Gastrocnemius medialis (tissue), 4 donors: ENCODE data around the gene NELL2. TPM values are rescaled to one million over a fixed set of nuclear protein-coding genes. Genes with fewer than 3 reads are reported as not detected.

Experiments
- ATAC-seq, 2 donors: fragments of 150-250 bp; one replicate each; pipeline ENCODE4 v1.9.1; 2016
- DNase-seq, 2 donors: peaks; one replicate each; pipeline ENCODE4 v3.0.0-alpha.2; 2019
- H3K27ac ChIP-seq, 4 donors: fragments of 200-600 bp; sonication (generic); 1 replicate in 1 of 4; 2 replicates in 3 of 4; pipeline ENCODE4 v1.5.1; 2016 to 2018; ENCODE audit warnings: mild to moderate bottlenecking in 2 of 4, moderate library complexity in 1 of 4
- H3K27me3 ChIP-seq, 3 donors: fragments of 200-600 bp; sonication (generic) in 2 of 3; 1 replicate in 1 of 3; 2 replicates in 2 of 3; pipeline versions ENCODE4 v1.5.1 to v1.6.0; 2016 to 2019; ENCODE audit warnings: mild to moderate bottlenecking in 1 of 3, moderate library complexity in 1 of 3
- H3K36me3 ChIP-seq, 2 donors: fragments of 200-600 bp; sonication (generic) in 1 of 2; one replicate each; pipeline ENCODE4 v1.5.1; 2017 to 2018
- H3K4me1 ChIP-seq, 2 donors: fragments of 200-600 bp; sonication (generic) in 1 of 2; one replicate each; pipeline ENCODE4 v1.5.1; 2016 to 2017; ENCODE audit warnings: mild to moderate bottlenecking in 2 of 2
- H3K4me3 ChIP-seq, 4 donors: fragments of 200-600 bp; sonication (generic) in 3 of 4; 1 replicate in 1 of 4; 2 replicates in 3 of 4; pipeline ENCODE4 v1.5.1; 2016 to 2019; ENCODE audit warnings: mild to moderate bottlenecking in 2 of 4
- H3K9me3 ChIP-seq, 3 donors: fragments of 200-600 bp; sonication (generic) in 2 of 3; 1 replicate in 1 of 3; 2 replicates in 2 of 3; pipeline ENCODE4 v1.5.1; 2016 to 2019
- POLR2A ChIP-seq, 2 donors: fragments of 450-650 bp; IDR thresholded peaks; one replicate each; pipeline ENCODE4 v1.6.1; 2017; ENCODE audit warnings: antibody characterized with exemption in 2 of 2, mild to moderate bottlenecking in 2 of 2, moderate library complexity in 2 of 2
- in situ Hi-C, 4 donors: fragments of 200-750 bp; cut with MboI; loops; one replicate each; pipeline versions ENCODE4 v1.15.0 to v1.8.0; 2017; ENCODE audit warnings: low sequenced_read_pairs in 4 of 4
- intact Hi-C: fragments of 100-400 bp; cut with DNase I; formaldehyde crosslinking; loops from one replicate; pipeline ENCODE4 v1.15.1; 2023; ENCODE audit warnings: low total_unique reads
- total RNA-seq, 4 donors: library from RNA; depleted of rRNA; stranded (reverse); fragments of >200 nt; gene quantifications; one replicate each; pipeline versions ENCODE4 v1.1.0 to v1.2.3, GENCODE V29; 2016
- TF ChIP-seq, protein P1 (sequence below), 5 experiments: fragments of 450-650 bp in 3 of 5; fragments of 200-600 bp in 2 of 5; sonication (generic) in 2 of 5; IDR thresholded peaks in 4 of 5; conservative IDR thresholded peaks in 1 of 5; 1 replicate in 4 of 5; 2 replicates in 1 of 5; pipeline ENCODE4 v1.5.1; 2016 to 2019; ENCODE audit warnings: antibody characterized with exemption in 5 of 5, mild to moderate bottlenecking in 3 of 5, moderate library complexity in 3 of 5

Gene NELL2
- total RNA-seq, 4 donors from 2014 or later: 0.58 to 0.82 TPM; not detected in 2

DNA sequence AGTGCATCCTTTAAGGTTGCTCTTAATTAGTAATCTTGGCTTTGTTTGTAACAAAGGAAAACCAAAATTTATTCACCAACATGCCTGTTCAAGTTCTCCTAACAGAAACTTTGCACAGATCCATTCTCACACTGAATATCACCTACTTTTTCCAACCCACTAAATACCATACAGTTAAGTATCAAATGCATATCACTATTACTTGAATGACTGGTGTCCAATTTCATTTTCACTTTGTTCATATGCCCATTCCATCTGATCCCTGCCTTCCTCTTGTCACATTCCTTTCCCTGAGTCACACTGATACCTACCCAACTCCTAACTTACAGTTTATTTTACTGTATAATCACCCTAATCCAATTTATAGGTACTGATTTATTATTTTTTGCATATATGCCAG lies 286.4 kb downstream of the NELL2 start:
- ATAC-seq: no peak
- H3K27me3 ChIP-seq: no peaks in the 10 kb centered on the region
- no peaks in the 10 kb centered on the region for H3K9me3 ChIP-seq
- intact Hi-C loops (no loop called here), in situ Hi-C loops (no loop called here)
- DNase-seq: no peak
- no peaks in the 10 kb centered on the region for H3K4me1 ChIP-seq
- TF ChIP-seq, protein P1, sequence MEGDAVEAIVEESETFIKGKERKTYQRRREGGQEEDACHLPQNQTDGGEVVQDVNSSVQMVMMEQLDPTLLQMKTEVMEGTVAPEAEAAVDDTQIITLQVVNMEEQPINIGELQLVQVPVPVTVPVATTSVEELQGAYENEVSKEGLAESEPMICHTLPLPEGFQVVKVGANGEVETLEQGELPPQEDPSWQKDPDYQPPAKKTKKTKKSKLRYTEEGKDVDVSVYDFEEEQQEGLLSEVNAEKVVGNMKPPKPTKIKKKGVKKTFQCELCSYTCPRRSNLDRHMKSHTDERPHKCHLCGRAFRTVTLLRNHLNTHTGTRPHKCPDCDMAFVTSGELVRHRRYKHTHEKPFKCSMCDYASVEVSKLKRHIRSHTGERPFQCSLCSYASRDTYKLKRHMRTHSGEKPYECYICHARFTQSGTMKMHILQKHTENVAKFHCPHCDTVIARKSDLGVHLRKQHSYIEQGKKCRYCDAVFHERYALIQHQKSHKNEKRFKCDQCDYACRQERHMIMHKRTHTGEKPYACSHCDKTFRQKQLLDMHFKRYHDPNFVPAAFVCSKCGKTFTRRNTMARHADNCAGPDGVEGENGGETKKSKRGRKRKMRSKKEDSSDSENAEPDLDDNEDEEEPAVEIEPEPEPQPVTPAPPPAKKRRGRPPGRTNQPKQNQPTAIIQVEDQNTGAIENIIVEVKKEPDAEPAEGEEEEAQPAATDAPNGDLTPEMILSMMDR (IDR thresholded peaks at IDR 0.05 in 4 of 5, conservative IDR thresholded peaks at IDR 0.05 in 1 of 5): no peak
- no peak for TF ChIP-seq POLR2A (IDR thresholded peaks at IDR 0.05)
- H3K36me3 ChIP-seq: no peaks in the 10 kb centered on the region
- H3K4me3 ChIP-seq: no peak overlapping the region
- H3K27ac ChIP-seq: no peak overlapping the region

DNA sequence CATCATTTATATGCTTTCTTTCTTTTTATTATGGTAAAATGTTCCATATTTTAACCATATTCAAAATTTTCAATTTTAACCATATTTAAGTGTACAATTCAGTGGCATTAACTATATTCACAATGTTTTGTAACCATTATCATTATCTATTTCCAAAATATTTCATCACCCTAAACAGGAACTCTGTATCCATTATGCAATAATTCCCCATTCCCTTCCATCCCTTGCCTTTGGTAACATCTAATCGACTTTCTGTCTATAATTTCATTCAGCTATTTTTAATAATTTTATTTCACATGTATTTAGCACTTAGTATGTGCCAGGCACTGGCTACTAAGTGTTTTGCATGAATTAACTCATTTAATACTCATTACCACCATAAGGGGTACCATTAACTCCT lies 287.5 kb downstream of the NELL2 start:
- in situ Hi-C loops (no loop called here), intact Hi-C loops (no loop called here)
- no peaks in the 10 kb centered on the region for H3K4me1 ChIP-seq
- TF ChIP-seq POLR2A (IDR thresholded peaks at IDR 0.05): no peak
- TF ChIP-seq, protein P1 (IDR thresholded peaks at IDR 0.05 in 4 of 5, conservative IDR thresholded peaks at IDR 0.05 in 1 of 5): no peak
- H3K27me3 ChIP-seq: no peaks in the 10 kb centered on the region
- no peaks in the 10 kb centered on the region for H3K36me3 ChIP-seq
- no peaks in the 10 kb centered on the region for H3K9me3 ChIP-seq
- H3K27ac ChIP-seq: no peak overlapping the region
- no peak overlapping the region for H3K4me3 ChIP-seq
- ATAC-seq: no peak
- no peak for DNase-seq

DNA sequence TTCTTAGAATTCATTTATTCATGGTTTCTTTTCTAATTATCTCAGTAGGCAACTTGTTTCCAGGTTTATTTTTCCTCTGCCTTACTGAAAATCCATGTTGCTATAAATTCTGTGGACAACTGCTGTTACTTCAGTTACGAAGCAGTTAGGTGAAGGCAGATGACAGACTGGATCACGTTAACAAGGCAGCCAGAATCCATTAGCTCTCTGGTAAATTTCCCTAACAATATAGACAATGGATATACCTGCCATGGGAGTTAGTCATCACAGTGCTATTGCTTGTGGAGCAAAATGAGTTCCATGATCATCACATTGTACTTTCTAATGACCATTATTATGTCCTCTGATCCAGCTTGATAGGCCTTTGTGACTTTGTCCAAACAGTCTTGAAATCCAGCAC lies 291.5 kb downstream of the NELL2 start:
- no peaks in the 10 kb centered on the region for H3K4me1 ChIP-seq
- no peak overlapping the region for H3K27ac ChIP-seq
- no peak overlapping the region for H3K4me3 ChIP-seq
- in situ Hi-C loops (no loop called here), intact Hi-C loops (no loop called here)
- H3K36me3 ChIP-seq: no peaks in the 10 kb centered on the region
- no peaks in the 10 kb centered on the region for H3K9me3 ChIP-seq
- no peak for TF ChIP-seq POLR2A (IDR thresholded peaks at IDR 0.05)
- TF ChIP-seq, protein P1 (IDR thresholded peaks at IDR 0.05 in 4 of 5, conservative IDR thresholded peaks at IDR 0.05 in 1 of 5): no peak
- no peak for ATAC-seq
- DNase-seq: no peak
- no peaks in the 10 kb centered on the region for H3K27me3 ChIP-seq

DNA sequence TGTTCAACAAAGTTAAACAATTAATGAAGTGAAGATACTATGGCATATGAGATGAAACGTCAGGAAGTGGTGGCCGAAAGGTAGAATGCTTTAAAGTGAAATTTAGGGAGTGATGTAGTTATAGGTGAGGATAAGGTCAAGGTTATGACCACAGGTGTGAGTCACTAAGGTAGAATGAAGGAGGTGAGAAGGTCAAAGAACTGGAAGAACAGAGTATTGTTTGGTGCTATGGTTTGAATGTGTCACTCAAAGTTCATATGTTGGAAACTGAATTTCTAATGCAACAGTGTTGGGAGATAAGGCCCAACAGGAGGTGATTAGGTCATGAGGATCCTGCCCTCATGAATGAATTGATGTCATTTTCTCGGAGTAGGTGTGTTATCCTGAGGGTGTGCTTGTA lies 293.6 kb downstream of the NELL2 start:
- DNase-seq (no peak), ATAC-seq (no peak)
- TF ChIP-seq, protein P1 (IDR thresholded peaks at IDR 0.05 in 4 of 5, conservative IDR thresholded peaks at IDR 0.05 in 1 of 5): no peak
- no peak for TF ChIP-seq POLR2A (IDR thresholded peaks at IDR 0.05)
- no peaks in the 10 kb centered on the region for H3K27me3 ChIP-seq
- H3K9me3 ChIP-seq: no peaks in the 10 kb centered on the region
- in situ Hi-C loops (no loop called here), intact Hi-C loops (no loop called here)
- H3K27ac ChIP-seq: no peak overlapping the region
- H3K36me3 ChIP-seq: no peaks in the 10 kb centered on the region
- H3K4me3 ChIP-seq: no peak overlapping the region
- no peaks in the 10 kb centered on the region for H3K4me1 ChIP-seq

DNA sequence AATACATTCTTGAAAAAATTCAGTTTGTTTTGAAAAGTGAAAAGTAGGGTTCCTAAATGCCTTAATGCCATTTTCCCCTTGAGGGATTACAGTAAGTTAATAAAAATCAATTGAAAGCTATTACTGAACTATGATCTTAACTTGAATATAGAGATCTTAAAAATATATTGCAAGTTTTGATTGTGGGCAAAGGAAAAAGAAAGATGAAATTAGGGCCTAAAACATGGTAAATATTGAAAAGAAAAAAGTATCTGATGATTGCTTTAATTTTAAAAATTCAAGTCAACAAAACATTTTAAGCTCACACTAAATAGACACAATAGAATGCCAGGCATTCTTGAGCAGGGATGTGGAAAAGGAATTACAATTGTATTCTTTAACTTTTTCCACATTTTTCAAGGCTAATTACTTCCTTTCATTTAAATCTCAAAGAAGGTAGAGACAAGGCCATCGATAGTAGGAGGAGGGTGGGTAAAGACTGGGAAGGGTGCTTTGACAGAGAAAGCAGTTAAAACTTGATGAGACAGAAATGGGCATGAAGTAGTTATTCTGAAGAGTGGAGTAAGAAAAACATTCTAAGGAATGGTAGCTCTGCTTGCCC lies 294.4 kb downstream of the NELL2 start:
- no peak for TF ChIP-seq POLR2A (IDR thresholded peaks at IDR 0.05)
- TF ChIP-seq, protein P1 (IDR thresholded peaks at IDR 0.05 in 4 of 5, conservative IDR thresholded peaks at IDR 0.05 in 1 of 5): no peak
- Histone ChIP-seq H3K27me3 (no peaks in the 10 kb centered on the region), H3K9me3 (no peaks in the 10 kb centered on the region), H3K27ac (no peak overlapping the region), H3K4me1 (no peaks in the 10 kb centered on the region), H3K36me3 (no peaks in the 10 kb centered on the region), H3K4me3 (no peak overlapping the region)
- in situ Hi-C loops: no loop called here
- ATAC-seq: no peak
- no peak for DNase-seq
- intact Hi-C loops: no loop called here
